Non-pigmented ciliary epithelial cell (primary cell): Measurements from ENCODE around the gene P2RX4.
"Not testable (repeated sequence)": the region's sequence is repeated elsewhere in the genome, so short reads cannot be mapped to it uniquely, and the experiment has no call there.

ENCODE experiments used
- DNase-seq: peaks from one replicate; pipeline ENCODE4 v3.0.0-alpha.2; 2010; ENCODE audit warnings: low read depth

P2RX4 gene, protein sequence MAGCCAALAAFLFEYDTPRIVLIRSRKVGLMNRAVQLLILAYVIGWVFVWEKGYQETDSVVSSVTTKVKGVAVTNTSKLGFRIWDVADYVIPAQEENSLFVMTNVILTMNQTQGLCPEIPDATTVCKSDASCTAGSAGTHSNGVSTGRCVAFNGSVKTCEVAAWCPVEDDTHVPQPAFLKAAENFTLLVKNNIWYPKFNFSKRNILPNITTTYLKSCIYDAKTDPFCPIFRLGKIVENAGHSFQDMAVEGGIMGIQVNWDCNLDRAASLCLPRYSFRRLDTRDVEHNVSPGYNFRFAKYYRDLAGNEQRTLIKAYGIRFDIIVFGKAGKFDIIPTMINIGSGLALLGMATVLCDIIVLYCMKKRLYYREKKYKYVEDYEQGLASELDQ

DNA sequence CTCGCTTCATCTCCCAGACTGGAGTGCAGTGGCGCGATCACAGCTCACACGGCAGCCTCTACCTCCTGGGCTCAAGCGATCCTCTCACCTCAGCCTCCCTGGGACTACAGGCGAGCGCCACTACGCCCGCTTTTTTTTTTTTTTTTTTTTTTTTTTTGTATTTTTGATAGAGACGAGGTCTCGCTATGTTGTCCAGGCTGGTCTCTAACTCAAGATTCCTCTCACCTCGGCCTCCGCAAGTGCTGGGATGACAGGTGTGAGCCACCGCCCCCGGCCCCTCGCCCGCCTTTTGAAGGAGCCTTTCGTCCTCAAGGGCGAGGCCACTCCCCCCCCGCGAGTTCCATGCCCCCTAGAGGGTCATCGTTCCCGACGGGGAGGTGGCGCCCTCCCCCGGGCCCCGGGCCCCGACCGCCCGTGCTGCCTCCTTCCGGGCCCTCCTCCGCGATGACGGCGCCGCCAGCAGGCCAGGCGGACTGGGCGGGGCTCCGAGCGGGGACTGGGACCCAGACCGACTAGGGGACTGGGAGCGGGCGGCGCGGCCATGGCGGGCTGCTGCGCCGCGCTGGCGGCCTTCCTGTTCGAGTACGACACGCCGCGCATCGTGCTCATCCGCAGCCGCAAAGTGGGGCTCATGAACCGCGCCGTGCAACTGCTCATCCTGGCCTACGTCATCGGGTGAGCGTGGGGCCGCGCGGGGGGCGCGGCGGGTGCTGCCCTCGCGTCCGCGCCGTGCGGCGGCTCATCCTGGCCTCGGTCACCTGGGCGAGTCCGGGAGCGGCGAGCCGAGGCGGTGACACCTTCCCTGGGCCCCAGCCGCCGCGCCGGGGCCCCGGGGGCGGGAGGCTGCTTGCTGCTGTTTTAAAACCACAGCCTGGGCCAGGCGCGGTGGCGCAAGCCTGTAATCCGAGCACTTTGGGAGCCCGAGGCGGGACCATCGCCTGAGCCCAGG, at the start of gene P2RX4:
P2RX4 (plus strand) TSS at position 506 of the 949 bp plus-strand sequence; CDS start at position 542, 36 bp downstream.
- DNase-seq, result no peak

DNA sequence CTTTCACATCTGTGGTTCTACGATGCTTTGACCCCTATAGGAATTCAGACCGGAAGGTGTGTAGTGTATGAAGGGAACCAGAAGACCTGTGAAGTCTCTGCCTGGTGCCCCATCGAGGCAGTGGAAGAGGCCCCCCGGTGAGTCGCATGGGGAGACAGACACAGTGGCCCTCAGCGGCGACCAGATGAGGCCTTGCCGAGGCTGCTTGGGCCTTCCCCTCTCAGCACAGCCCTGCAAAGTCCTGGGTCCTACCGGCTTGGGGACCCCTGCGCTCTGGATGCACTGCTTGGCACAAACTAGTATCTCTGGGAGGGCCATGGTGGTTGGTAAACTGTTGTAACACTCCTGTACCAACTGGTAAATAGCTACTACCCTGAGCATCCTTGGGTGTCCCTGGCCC, 47.5 kb upstream of the P2RX4 start:
- no peak for DNase-seq

DNA sequence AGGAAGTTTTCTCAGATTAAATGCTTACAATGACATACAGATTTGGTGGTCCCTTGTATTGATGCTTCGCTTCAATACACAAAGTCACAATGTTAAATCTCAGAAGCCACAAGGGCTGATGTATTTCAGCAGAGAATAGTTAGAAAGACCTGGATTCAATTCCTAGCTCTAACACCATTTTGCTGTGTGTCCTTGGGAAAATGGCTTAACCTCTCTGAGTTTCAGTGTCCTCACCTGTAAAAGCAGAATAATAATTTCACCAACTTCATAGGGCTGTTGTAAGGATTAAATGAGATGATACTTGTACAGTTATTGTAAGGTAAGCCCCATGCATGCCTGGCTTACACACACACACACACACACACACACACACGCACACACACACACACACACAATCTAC, 46.9 kb upstream of the P2RX4 start:
- DNase-seq, result no peak

DNA sequence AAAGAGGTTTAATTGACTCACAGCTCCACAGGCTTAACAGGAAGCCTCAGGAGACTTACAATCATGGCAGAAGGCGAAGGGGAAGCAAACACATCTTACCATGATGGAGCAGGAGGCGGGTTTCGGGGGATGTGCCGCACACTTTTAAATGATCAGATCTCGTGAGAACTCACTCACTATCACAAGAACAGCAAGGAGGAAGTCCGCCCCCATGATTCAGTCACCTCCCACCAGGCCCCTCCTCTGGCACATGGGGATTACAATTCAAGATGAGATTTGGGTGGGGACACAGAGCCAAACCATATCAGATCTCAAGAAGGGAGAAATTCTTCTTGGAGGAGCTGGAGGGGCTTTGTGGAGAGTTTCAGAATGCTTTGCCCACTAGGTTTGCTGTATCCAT, 45.1 kb upstream of the P2RX4 start:
- not testable (repeated sequence) for DNase-seq

DNA sequence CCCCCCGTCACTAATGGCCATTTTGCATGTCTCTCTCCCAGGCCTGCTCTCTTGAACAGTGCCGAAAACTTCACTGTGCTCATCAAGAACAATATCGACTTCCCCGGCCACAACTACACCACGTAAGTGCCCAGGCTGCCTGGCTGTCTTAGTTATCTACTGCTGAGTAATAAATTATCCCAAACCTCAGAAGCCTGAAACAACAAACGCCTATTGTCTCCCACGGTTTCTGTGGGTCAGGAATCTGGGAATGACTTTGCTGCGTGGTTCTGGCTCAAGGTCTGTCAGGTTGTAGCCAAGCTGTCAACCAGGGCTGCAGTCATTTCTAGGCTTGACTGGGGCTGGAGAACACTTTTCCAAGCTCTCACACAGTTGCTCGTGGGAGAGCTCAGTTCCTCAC, 44.6 kb upstream of the P2RX4 start:
- no peak for DNase-seq

DNA sequence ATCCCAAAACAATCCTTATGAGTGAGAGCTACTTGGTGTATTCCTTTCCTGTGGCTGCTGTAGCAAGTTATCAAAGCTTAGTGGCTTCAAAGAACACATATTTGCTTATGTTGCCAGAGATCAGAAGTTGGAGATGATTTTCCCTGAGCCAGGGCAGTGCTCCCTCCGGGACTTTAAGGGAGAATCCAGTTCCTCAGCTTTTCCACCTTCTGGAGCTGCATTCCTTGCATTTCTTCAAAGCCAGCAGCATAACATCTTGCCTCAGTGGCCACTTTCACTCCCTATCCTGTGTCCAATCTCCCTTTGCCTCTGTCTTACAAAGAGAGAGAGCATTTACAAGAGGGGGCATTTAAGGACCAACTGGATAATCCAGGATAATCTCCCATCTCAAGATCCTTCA, 43.6 kb upstream of the P2RX4 start:
- DNase-seq, result no peak

DNA sequence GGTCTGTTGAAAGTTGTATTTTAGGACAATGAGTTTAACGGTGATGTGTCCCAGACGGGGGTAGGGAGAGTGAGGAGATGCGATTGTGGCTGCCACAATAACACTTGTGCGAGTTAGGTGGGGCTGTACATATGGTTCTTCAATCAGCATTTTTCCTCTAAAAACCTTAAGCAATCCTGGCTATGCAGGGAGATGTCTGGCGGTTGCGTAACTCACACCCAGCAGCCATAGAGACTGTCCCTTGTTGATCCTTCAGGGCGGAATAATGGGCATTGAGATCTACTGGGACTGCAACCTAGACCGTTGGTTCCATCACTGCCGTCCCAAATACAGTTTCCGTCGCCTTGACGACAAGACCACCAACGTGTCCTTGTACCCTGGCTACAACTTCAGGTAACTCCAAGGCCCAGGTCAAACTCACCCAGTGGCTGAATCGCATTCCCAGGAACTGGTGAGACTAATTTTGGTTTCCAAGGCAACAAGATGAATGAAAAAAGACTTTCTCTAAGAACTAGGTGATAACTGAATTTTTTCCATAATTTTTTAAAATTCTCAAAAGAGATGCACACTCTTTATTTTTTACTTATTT, 42.6 kb upstream of the P2RX4 start:
- DNase-seq, result no peak

DNA sequence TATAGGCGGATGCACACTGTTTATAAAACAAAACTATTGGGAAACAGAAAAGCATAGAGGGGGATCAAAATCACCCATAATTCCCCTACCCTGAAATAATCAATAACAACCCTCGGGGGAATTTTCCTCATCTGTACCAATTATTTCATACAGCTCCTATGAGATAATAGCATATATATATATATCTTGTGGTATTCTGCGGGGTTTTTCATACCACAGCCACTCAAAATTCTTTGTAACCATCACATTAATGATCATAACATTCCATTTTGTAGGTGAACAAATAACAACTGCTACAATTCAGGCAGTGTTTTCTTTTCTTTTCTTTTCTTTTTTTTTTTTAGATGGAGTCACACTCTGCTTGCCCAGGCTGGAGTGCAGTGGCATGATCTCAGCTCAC, 42.0 kb upstream of the P2RX4 start:
- DNase-seq, result no peak

DNA sequence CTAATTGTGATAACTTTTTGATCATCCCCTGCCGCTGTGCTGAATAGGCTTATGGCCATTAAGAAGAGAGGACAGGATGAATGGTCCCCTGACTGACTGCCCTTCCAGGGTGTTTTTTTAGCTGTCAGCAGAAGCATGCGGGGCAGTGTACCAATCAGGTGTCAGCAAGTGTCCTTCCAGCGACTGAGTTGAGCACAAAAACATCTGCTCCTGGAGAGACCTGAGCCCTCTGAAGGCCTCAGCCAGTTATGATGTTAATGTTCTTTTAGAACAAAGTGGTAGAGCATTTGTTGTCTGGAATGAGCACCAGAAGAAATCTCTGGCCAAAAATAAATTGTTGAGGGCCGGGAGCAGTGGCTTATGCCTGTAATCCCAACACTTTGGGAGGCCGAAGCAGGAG, 39.8 kb upstream of the P2RX4 start:
- no peak for DNase-seq

DNA sequence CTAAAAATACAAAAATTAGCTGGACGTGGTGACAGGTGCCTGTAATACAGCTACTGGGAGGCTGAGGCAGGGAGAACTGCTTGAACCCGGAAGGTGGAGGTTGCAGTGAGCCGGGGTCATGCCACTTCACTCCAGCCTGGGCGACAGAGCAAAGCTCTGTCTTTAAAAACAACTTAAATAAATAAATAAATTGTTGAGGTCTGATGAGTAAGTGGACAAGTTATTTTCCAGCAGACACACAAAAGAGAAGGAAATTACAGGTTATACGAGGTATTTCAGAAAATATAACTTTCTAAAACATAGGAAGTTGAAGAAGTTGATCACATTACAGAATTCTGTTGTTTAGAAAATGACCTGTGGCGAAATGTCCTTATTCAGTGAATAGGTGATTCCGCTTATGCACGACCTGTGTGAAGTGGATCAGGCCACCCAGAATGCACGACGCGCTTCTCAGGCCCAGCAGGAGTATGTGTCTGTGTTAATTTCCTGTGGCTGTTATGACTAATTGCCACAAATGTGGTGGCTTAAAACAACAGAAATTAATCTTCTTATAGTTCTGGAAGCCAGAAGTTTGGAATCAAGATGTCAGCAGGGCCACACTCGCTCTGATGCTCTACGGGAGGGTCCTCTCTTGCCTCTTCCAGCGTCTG, 39.2 kb upstream of the P2RX4 start:
- no peak for DNase-seq

DNA sequence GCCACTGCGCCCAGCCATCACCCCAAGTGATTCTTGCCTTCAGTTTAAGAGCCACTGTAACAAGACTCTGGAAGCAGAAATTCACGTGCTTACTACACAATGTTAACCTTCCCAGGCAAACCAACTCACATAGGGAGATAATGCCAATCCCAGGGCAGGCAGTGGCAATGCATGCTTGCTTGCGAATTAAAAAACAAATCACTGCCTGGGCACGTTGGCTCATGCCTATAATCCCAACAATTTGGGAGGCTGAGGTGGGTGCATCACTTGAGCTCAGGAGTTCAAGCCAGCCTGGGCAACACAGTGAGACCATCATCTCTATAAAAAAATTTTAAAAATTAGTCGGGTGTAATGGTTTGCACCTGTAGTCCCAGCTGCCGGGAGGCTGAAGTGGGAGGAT, 37.8 kb upstream of the P2RX4 start:
- no peak for DNase-seq

DNA sequence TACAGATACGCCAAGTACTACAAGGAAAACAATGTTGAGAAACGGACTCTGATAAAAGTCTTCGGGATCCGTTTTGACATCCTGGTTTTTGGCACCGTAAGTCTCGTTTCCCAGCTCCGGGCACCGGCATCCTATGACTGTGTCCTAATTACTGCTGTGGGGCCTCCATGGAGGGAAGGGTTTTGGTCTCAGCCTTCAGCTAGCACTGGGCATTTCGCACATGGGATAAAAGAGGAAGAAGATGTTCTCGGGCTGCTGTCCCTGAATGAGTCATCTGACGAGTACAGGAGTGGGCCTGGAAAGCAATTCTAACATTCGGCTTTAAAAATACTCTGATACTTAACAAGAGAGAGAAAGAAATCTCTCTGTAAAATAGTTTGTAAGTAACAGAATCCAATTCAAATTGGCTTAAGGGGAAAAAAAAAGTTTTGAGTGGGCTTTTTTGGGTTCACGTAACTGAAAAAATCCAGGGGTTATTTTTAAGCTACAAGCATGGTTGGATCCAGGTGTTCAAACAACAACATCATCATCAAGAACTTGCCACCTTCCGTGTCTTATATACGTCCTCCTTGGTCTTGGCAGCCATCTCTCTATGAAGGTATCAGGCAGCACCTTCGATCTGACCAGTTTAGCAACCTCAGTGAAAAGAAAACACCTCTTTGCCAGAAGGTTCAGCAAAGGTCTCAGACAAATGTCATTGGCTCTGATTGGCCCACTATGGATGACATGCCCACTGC, 34.4 kb upstream of the P2RX4 start:
- DNase-seq, result no peak

DNA sequence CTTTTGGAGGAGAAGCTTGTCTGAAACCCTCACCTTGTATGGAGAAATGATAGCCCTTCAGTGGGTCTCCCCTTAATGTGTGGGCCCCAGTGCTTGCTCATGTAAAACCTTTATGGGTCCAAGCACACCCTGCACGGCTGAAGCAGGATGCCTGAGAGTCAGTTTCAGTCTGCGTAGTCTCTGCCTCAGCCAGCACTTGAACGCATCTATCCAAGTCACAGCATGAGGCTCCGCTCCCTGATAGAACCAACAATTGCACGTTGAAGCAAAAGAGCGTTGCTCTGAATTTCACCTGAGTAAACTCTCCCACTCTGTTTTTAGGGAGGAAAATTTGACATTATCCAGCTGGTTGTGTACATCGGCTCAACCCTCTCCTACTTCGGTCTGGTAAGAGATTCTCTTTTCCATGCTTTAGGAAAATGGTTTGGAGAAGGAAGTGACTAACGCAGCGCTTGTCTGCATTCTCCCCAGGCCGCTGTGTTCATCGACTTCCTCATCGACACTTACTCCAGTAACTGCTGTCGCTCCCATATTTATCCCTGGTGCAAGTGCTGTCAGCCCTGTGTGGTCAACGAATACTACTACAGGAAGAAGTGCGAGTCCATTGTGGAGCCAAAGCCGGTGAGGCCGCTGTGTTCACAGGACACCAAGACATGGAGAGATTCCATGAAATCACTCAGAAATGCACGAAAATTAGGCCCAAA, 33.0 kb upstream of the P2RX4 start:
- no peak for DNase-seq

DNA sequence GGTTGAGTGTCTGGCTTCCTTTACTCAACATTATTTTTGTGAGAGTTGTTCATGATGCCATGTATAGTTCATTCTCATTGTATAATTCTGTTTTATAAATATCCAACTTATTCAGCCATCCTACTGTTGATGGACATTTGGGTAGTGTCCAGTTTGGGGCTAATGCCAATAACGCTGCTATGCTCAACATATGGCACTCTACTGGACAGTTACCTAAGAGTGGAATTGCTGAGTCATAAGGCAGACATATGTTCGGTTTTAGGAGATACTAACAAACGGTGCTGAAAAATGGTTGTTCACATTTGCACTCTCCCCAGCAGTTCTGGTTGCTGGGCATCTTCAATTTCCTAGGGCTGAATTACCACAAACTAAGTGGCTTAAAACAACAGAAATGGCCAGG, 28.7 kb upstream of the P2RX4 start:
- no peak for DNase-seq

DNA sequence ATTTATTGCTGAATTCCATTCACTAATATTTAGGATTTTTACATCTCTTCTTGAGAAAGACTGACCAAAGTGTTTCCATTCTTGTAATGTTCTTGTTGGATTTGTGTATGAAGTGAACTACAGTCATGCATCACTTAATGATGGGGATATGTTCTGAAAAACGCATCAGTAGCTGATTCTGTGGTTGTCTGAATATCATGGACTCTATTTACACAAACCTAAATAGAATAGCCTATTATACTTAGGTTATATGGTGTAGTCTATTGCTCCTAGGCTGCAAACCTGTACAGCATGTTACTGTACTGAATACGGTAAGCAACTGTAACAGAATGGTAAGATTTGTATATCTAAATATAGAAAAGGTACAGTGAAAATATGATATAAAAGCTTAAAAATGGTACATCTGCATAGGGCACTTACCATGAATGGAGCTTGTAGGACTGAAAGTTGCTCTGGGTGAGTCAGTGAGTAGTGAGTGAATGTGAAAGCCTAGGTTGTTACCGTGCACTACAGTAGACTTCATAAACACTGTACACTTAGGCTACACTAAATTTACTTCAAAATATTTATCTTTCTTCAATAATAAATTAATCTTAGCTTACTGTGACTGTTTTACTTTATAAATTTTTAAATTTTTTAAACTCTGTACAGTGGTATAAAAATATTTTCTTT, 27.6 kb upstream of the P2RX4 start:
- DNase-seq, result no peak

DNA sequence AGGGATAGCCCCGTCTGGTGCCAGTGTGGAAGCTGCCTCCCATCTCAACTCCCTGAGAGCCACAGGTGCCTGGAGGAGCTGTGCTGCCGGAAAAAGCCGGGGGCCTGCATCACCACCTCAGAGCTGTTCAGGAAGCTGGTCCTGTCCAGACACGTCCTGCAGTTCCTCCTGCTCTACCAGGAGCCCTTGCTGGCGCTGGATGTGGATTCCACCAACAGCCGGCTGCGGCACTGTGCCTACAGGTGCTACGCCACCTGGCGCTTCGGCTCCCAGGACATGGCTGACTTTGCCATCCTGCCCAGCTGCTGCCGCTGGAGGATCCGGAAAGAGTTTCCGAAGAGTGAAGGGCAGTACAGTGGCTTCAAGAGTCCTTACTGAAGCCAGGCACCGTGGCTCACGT, 25.5 kb upstream of the P2RX4 start:
- DNase-seq, result no peak

DNA sequence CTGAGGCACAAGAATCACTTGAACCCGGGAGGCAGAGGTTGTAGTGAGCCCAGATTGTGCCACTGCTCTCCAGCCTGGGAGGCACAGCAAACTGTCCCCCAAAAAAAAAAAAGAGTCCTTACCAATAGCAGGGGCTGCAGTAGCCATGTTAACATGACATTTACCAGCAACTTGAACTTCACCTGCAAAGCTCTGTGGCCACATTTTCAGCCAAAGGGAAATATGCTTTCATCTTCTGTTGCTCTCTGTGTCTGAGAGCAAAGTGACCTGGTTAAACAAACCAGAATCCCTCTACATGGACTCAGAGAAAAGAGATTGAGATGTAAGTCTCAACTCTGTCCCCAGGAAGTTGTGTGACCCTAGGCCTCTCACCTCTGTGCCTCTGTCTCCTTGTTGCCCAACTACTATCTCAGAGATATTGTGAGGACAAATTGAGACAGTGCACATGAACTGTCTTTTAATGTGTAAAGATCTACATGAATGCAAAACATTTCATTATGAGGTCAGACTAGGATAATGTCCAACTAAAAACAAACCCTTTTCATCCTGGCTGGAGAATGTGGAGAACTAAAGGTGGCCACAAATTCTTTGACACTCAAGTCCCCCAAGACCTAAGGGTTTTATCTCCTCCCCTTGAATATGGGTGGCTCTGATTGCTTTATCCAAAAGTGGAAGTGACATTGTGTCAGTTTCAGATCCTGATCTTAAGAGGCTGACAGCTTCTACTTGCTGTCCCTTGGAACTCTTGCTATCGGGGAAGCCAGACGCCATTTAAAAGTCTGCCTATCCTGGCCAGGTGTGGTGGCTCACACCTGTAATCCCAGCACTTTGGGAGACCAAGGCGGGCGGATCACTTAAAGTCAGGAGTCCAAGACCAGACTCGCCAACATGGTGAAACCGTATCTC, 24.7 kb upstream of the P2RX4 start:
- no peak for DNase-seq

DNA sequence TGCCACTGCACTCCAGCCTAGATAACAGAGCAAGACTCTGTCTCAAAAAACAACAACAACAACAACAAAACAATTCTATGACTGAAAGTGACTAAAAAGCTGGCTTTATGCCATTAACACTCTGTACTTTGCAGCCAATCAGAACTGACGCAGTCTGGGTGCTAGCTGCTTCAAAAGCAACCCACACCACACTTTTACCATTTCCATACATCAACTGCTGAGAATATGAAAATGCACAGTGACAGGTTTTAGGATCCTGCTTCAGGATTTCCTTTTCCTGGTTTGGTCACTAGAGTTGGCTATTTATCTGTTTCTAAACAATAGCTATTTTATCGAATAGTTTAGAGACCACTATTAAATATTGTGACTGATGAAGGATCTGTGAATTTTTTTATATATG, 23.1 kb upstream of the P2RX4 start:
- no peak for DNase-seq

DNA sequence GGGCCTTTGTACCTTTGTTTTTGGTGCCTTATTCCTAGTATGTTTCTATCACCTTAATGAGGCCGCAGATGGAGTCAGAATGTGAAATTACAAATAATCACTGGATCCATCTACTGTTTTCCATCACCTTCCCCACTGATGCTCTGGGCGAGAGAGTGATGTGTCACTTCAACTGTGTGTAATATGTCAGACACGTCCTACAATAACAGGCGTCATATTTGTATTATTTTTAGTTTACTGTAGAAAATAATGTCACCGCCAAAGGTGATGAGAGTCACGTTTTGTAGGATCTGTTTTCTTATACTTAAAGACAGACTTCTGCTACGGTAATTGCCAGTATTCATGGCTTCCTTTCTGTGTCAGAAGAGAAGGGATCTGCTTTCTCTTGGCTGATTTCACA, 22.4 kb upstream of the P2RX4 start:
- no peak for DNase-seq
